ENCODE measurements around the gene MYBPHL.

DNA sequence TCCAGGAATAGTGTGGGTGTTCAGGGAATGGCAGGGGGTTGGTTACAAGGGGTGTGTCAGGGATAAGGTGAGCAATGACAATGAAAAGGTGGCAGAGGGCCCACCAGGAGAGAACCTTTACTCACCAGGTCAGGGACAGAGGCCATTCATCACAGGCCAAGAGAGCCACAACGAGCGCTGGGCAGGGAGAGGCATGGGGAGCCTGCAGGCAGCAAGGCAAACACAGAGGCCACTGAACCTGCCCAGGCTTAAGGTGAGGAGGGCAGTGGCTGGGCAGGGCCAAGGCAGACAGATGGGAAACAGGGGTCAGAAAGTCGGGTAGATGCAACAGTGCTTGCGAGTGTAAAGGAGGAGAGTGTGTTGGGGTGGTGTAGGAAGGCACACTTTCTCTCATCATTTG lies 28.3 kb upstream of the MYBPHL start:
- TF ChIP-seq EP300 (IDR thresholded peaks at IDR 0.05) (no peak), CTCF (IDR thresholded peaks at IDR 0.05) (no peak), POLR2A (IDR thresholded peaks at IDR 0.05) (no peak)
